Stimulated activated CD4-positive, alpha-beta T cell treated with anti-CD3 and anti-CD28 coated beads, Interleukin-2, amount 100 ng/mL, for 48 hours (primary cell): ENCODE results near the gene L3MBTL1.
"Not testable (repeated sequence)": the region's sequence is repeated elsewhere in the genome, so short reads cannot be mapped to it uniquely, and the experiment has no call there.

Experiments used
- DNase-seq, 2 donors: peaks; one replicate each; pipeline ENCODE4 v3.0.0-alpha.2; 2020

L3MBTL1 gene

DNA sequence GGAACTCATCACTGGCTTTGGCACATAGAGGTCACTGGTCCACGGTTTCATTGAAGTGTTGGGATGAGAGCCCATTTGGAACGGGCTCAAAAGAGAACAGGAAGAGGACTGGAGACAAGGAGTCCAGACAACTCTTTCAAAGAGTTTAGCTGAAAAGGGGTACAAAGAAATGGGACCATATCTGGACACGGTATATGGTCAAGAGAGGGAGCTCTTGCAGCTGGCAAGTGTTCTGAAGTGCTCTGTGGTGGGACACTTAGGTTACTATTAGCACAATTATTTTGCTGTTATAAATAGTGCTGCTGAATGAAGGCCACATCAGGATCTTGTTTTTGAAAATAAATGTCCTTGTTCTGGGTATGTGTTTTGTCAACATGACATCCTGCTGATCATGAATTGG, 55.9 kb downstream of the L3MBTL1 start:
- no peak for DNase-seq

DNA sequence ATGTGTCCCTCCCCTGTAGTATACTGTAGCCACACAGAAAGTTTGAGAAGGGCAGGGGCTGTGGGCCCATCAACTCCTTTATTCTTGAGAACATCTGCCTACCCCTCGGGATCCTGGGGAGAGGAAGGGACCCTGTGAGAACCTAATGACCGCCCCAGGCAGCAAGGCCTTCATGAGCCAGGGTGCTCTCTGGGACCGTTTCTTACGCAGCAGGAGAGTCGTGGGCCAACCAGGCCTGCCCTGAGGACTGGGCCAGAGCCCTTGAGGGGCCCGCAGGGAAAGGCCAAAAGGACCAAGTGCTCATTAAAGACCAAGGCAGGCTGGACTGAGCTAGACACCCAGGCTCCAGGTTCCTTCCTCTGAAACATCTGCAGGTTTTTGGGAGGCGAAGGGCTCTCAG, 56.5 kb downstream of the L3MBTL1 start:
- DNase-seq, result no peak

DNA sequence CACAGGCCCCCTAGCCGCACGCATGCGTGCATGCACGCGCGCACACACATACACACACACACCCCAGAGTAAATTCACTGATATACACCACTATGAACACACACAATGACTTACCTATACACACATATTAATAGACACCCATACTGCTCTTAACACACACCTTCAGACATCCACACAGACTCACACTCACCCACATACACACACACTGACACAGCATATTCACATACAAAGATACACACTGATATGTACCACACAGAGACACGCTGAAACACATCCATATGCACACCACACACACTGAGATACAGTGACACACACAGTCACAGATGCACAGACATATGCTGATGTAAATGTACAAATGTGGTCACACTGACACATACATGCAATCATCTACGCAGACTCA, 57.0 kb downstream of the L3MBTL1 start:
- DNase-seq, result no peak

DNA sequence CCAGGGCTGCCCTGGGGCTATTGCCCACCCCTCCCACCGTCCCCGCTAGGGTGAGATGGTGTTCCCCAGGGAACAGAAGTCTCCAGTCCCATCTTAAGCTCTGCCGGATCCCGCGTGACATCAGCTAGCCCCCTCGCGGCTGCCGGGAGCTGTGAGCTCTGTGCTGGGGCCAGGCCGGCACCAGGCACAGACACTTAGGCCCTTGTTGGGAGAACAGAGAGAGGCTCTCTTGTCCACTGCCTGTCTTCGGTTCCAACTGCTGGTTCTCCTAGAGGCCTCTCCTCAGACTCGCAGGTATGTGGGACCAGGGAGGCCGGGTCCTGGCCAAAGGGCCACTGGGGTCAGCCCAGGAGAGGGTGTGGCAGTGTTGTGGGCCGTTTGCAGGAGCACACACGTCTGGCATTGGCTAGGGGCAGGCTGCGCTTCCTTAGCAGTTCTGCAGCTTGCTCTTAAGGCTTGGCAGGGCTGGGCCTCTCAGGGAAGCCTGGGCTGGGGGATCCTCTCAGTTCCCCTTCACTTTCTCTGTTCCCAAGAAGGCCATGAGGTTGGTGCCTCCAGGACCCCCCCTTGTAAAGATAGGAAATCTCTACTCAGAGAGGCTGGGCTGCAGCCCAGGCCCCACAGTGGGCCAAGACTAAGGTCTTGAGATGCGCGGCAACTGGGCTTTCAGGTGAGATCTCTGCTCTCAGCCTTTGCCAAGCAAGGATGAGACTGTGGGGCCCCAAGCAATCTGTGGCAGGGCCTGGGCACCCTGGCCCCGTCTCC, 57.7 kb downstream of the L3MBTL1 start:
- no peak for DNase-seq

DNA sequence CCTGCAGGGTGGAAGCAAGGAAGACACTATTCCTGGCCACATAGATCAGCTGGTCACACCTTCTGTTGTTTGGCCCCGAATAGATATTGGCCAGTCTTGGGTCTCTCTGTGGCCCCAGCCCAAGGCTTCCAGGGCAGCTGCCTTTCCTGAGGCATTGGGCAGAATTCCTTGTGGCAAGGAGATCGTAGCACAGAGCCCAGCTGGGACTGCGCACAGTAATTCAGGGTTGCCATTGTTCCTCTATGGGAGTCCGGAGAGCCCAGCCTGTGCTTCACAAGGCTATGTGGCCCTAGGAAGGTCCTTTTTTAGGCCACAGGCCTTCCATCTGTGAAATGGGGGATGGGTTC, 58.2 kb downstream of the L3MBTL1 start:
- DNase-seq, result no peak

DNA sequence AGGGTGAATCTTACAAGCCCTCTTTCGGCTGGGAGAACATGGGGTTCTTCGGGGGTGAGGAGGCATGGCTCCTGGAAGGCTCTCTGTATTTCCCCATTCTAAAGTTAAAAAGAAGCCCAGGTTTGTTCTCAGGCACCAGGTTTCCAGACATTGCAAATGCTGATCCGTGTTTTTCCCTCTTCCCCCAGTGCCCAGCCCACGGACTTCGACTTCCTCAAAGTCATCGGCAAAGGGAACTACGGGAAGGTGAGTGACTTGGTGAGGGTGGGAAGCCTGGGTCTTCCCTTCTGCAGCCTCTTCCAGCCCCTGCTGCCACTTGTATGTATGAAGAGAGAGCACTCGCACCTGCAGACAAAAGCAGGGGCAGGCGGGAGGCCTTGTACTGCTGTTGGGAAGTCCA, 60.0 kb downstream of the L3MBTL1 start:
- no peak for DNase-seq

DNA sequence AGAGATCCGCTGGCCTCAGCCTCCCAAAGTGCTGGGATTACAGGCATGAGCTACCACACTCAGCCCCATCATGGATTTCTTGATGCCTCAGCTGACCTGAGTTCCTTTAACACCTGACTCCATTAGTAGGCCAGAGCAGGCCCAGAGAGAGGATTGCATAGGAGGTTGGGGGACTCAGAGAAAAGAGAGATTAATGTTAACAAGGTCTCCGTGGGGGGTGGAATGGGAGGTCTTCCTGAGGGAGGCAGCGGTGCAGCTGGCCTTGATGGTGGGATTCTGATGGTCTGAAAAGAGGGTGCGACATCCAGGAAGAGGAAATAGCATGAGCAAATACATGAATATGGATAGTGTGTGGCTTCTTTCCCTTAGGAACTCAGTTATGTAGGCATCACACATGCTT, 61.2 kb downstream of the L3MBTL1 start:
- no peak for DNase-seq

DNA sequence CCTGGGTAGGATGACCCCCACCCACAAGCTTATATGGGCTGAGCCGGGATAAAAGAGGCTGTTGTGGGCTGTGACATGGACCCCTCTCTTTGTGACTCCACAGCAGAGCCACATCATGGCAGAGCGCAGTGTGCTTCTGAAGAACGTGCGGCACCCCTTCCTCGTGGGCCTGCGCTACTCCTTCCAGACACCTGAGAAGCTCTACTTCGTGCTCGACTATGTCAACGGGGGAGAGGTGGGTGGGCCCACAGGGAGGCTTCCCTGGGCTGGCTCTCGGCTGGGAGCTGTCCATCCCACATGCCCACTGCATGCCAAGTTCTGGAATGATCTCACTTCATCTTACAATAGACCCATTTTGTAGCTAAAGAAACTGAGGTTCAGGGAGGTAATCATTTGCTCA, 61.8 kb downstream of the L3MBTL1 start:
- no peak for DNase-seq

DNA sequence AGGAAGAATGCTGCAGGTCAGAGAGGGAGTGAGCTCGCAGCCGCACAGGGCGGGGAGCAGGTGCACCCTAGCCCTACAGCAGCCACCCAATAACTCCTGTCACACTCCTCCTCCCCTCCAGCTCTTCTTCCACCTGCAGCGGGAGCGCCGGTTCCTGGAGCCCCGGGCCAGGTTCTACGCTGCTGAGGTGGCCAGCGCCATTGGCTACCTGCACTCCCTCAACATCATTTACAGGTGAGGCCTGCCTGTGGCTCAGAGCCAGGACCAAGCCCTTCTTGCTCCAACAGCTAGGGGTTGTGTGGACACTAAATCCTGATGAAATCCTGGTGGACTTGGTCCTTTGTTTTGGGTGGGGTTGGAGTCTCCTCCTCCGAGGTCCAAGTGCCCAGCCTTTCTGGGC, 63.0 kb downstream of the L3MBTL1 start:
- no peak for DNase-seq

DNA sequence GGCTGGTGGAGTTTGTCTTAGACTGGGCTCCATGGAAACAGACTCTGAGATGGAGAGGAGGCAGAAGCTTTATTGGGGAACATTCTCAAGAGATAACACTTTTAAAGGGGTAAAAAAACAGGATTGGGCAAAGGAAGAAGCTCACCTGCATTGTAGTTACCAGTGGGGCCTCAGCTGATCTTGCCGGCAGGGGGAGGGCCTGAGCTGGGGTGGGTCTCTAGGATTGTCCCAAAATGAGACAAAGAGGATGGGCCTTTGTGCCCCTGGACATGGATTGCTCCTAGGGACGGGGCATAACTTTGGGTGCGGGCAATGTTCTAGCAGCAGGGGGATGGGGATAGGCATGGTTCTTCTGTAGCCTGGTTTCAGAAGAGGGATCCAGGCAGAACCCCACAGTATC, 63.8 kb downstream of the L3MBTL1 start:
- DNase-seq, result no peak

DNA sequence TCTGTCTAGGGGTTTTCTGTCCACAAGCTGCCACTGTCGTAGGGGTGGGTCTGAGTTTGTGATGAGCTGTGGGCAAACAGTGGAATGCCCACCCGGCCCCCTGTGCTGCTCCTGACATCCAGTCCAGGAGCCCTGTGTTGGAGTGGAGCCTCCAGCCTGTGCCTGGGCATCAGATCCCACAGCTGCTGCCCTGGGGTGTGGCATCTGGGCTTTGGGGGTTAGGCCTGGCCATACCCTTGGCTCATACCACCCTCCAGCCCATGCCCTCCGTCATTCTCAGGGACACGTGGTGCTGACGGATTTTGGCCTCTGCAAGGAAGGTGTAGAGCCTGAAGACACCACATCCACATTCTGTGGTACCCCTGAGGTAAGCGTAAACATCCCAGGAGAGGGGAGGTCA, 64.3 kb downstream of the L3MBTL1 start:
- no peak for DNase-seq

DNA sequence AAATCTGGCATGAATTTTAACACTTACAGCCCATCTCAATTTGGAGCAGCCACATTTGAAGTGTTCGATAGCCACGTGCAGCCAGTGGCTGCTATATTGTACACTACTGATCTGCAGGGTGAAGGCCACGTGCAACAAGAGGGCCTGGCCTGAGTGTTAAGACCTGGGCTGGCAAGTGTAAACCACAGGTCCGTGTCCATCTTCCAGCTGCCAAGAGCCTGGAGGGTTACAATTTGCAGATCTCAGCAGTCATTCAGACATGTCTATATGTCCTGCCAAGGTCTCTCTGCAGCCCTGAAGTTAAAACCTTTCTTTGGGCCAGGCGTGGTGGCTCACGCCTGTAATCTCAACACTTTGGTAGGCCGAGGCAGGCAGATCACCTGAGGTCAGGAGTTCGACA, 65.4 kb downstream of the L3MBTL1 start:
- no peak for DNase-seq

DNA sequence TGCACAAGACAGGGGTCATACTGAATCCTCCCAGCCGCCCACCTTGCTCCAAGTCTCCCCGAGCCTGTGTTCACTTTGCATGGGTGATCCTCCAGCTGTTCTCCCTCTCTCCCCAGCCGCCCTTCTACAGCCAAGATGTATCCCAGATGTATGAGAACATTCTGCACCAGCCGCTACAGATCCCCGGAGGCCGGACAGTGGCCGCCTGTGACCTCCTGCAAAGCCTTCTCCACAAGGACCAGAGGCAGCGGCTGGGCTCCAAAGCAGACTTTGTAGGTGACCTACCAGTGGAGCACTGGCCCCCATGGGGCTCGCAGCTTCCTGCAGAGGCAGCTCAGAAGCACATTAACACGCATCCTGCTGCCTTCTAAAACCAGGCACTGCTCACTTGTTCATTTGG, 68.6 kb downstream of the L3MBTL1 start:
- no peak for DNase-seq

DNA sequence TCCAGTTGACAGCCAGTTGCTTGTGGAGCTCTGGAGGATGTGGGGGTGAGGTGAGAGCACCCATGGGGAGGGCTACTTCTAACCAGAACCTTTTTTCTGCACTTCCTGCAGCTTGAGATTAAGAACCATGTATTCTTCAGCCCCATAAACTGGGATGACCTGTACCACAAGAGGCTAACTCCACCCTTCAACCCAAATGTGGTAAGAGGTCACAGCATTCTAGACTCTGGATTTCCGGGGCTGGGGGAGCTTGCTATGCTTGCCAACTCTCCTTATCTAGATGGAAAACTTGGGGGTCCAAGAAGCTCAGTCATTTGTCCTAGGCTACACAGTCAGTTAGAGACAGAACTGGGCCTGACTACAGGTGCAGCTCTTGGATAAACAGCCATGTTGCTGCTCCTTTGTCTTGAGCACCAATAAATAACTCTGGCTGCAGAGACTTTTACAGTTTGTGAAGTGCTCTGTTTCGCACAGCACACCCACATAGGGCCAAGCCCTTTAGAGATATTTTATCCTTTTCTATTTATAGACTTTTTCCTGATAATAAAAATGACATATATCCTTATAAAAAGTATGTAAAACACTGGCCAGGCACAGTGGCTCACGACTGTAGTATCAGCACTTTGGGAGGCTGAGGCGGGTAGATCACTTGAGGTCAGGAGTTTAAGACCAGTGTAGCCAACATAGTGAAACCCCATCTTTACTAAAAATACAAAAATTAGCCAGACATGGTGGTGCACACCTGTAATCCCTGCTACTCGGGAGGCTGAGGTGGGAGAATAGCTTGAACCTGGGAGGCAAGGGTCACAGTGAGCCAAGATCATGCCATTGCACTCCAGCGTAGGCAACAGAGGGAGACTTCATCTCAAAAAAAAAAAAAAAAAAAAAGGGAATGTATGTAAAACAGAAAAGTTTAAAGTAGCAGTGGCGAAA, 72.6 kb downstream of the L3MBTL1 start:
- DNase-seq, result no peak

DNA sequence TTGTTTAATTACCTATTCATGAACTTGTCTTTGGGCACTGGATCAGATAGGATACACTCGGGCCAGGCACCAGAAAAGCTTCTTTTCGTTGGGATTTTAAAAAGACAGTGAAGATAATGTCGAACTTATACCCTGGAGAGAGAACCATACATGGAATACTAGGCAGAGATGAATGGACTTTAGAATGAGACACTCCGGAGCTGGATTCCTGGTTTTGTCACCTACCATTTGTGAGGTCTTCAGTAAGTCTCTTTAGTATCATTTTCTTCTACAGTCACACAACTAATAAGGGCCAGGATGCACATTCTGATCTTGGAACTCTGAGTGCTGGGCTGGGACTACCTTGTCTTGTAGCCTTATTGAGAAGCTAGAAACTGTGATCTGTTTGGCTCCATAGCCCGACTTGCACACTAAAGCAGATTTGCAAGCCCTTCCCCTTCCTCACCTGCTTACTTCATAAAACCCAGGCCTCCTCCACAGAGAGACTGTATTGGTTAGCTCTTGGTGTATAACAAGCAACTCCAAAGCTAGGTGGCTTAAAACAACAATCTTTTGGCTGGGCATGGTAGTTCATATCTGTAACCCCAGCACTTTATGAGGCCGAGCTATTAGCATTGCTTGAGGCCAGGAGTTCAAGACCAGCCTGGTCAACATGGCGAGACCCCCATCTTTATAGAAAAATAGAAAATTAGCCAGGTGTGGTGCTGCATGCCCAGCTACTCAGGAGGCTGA, 75.8 kb downstream of the L3MBTL1 start:
- DNase-seq, result no peak

DNA sequence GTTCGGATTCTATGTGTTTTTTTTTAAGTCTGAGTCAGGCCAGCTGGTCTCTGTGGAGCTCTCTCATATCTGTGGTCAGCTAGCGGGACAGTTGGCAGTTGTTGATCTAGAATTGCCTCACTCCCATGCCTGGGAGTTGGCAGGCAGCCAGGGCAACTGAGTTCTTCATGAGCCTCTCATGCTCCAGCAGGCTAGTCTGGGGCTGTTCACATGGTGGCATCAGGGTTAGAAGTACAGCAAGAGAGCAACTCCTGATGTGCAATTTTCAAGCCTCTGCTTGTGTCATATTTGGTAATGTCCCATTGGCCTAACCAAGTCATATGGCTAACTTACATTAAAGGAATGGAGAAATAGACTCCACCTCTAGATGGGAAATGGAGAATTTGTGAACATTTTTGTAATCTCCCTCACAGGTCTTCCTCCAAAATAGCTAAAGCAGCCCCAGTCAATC, 76.5 kb downstream of the L3MBTL1 start:
- no peak for DNase-seq

DNA sequence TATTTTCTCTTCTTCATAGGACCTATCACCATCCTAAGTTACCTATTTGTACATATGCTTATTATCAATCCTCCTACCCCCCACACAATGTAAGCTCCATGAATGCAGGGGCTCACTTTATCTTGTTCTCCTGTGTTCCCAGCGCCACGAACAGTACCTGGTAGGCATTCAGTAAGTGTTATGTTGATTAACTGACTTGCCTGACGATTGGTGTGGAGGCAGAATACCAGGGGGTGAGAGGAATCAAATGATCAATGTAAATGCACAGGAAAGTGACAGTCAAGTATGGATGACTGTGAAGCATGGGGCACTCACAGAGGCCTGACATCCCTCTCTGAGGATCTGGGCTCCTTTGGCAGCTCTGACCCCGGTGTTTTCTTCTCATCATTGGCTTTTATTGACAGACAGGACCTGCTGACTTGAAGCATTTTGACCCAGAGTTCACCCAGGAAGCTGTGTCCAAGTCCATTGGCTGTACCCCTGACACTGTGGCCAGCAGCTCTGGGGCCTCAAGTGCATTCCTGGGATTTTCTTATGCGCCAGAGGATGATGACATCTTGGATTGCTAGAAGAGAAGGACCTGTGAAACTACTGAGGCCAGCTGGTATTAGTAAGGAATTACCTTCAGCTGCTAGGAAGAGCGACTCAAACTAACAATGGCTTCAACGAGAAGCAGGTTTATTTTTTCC, 77.1 kb downstream of the L3MBTL1 start:
- DNase-seq, result no peak

DNA sequence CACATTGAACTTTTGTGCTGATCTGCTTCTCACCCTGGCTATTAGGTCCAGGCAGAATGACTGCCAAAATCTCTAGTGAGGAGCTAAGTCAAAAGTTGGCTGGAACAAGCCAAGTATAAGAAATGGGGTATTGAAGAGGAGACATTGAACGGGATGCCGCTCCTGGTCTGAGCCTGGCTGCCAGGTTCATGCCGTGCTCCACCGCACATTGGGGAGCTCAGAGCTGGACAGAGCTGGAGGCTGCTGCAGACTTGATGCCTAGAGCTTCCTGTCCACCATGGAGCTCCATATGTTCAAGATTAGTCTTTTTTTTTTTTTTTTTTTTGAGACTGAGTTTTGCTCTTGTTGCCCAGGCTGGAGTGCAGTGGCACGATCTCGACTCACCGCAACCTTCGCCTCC, 79.1 kb downstream of the L3MBTL1 start:
- no peak for DNase-seq

DNA sequence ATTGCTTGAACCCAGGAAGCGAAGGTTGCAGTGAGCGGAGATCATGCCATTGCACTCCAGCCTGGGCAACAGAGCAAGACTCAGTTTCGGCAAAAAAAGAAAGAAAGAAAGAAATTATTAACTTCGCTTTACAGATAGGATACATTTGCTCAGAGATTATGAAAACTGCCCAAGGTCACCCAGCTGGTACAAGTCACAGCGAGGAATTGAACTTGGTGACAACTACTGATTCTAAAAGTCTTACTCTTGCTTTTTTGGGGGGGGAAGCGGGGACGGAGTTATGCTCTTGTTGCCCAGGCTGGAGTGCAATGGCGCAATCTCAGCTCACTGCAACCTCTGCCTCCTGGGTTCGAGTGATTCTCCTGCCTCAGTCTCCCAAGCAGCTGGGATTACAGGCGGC, 81.0 kb downstream of the L3MBTL1 start:
- DNase-seq, result not testable (repeated sequence)

DNA sequence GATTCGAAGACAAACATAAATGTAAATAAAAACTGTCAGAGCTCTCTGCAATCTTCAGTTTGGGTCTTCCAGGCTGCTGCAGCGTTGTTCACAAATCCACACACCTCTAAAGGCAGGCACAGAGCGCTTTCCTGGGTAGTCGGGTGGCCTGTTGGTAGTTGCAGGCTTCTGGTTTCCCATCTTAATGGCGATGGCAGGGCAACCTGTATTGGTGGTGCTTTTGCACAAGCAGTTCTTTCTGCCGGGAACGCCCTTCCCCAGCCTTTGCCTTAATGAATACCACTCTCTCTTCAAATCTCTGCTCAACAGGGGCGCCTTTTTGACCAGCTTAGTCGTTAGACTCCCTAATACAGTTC, 82.5 kb downstream of the L3MBTL1 start:
- DNase-seq, result peak in 1 of 2 donors; percentile 11

DNA sequence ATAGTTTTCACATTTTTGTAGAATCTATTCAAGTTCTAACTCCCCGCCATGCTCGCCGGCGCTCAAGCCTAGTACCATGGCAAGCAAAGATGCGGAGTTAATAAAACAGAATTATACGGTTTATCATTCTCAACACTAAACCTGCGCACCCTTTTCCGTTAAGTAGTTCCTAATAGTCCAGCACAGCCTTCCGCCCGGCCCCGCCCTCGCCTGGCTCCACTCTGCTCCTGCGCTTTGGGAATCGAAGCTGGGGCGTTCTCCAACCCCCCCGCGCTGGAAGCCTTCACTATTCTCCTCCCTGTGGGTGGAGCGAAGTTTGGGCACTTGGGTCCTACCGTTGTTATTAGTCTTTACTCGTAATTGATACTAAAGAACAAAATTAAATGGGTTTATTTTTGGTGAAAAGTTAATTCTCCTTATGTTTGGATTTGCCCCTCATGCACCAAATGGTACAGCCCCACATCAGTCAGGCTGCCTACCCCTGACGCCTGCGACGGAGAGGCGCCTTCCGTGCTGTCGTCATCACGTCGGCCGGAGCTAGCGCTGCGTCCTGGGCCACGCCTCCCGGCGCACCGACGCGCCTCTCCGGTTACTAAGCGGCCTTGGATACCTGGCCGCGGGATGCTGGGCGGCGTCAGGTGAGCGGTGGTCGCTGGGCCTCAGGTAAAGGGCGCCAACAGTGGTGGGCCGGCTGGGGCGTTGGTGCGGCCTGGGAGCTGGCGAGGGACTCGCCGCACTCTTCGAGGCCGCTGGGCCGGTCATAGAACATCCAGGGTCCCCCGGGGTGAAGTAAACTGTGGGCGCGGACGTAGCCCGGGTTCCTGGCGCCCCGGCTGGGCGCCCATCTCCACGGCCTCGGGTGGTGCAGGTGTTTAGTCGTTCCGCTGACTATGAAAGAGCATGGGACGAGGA, 83.2 kb downstream of the L3MBTL1 start, which contains the start of gene IFT52:
IFT52 (plus strand) TSS at position 546 of the 912 bp plus-strand sequence. CDS start 3,762 bp downstream, outside the sequence.
- peak; percentile 79 for DNase-seq
